Activated CD8-positive, alpha-beta T cell treated with anti-CD3 and anti-CD28 coated beads for 36 hours (primary cell): Measurements from ENCODE around the gene ASB13. TPM values are rescaled to one million over a fixed set of nuclear protein-coding genes. Genes with fewer than 3 reads are reported as not detected.

Source experiments
- ATAC-seq: fragments of 200-7000 bp; cut with Tn5 transposase; one replicate; pipeline ENCODE4 v1.10.0; 2021; ENCODE audit warnings: mild to moderate bottlenecking, moderate library complexity
- CTCF ChIA-PET: fragments of 350-600 bp; sonication (Branson Sonifier 250); formaldehyde crosslinking; loops from one replicate; lab custom pipeline; 2021; ENCODE audit warnings: antibody characterized with exemption; lab: Charles Lee
- POLR2A ChIA-PET: fragments of 350-600 bp; sonication (Branson Sonifier 250); formaldehyde crosslinking; loops from one replicate; lab custom pipeline; 2021; ENCODE audit warnings: antibody characterized with exemption; lab: Charles Lee
- DNase-seq: peaks from one replicate; pipeline ENCODE4 v3.0.0-alpha.2; 2020
- H3K27ac Mint-ChIP-seq: one replicate; pipeline ENCODE4 v1.8.0; 2021; ENCODE audit warnings: mild to moderate bottlenecking, mixed read lengths
- H3K27me3 Mint-ChIP-seq: one replicate; pipeline ENCODE4 v1.8.0; 2021; ENCODE audit warnings: mixed read lengths
- H3K36me3 Mint-ChIP-seq: one replicate; pipeline ENCODE4 v1.8.0; 2021; ENCODE audit warnings: low read depth, mixed read lengths
- H3K4me1 Mint-ChIP-seq: one replicate; pipeline ENCODE4 v1.8.0; 2021; ENCODE audit warnings: low read depth, mixed read lengths
- H3K4me3 Mint-ChIP-seq: one replicate; pipeline ENCODE4 v1.8.0; 2021; ENCODE audit warnings: mild to moderate bottlenecking, moderate library complexity, mixed read lengths
- H3K9me3 Mint-ChIP-seq: one replicate; pipeline ENCODE4 v1.8.0; 2021; ENCODE audit warnings: mixed read lengths
- CTCF ChIP-seq: fragments of 200-600 bp; IDR thresholded peaks from one replicate; pipeline ENCODE4 v1.8.0; 2022; ENCODE audit warnings: antibody characterized with exemption, mild to moderate bottlenecking
- intact Hi-C: fragments of 100-400 bp; cut with micrococcal nuclease; formaldehyde crosslinking; loops from one replicate; pipeline ENCODE4 v1.10.0; 2022
- total RNA-seq, 2 experiments: library from RNA; stranded (reverse); gene quantifications; one replicate each; pipeline ENCODE4 v1.2.3, GENCODE V29; 2021

The ASB13 gene
- total RNA-seq, 2 experiments from 2014 or later = 8.9 to 9.2 TPM

GRCh38 chr10:5668429-5668828 lies 2.0 kb upstream of the ASB13 start:
- ChIA-PET POLR2A (no interaction called here), CTCF (interaction anchor here (1.1 kb wide), 1 partner anchor 10 kb away, joined by 5 read pairs; no protein-coding TSS in a partner anchor)
- no peak for TF ChIP-seq CTCF
- no peak overlapping the region for H3K4me3 Mint-ChIP-seq
- H3K36me3 Mint-ChIP-seq = no peaks in the 10 kb centered on the region
- intact Hi-C loops = no loop called here
- H3K27ac Mint-ChIP-seq = no peak overlapping the region
- peaks cover 14% of the 10 kb centered on the region for H3K4me1 Mint-ChIP-seq
- no peak for ATAC-seq
- peaks cover 9% of the 10 kb centered on the region for H3K27me3 Mint-ChIP-seq
- peaks cover 3% of the 10 kb centered on the region for H3K9me3 Mint-ChIP-seq
- no peak for DNase-seq

GRCh38 chr10:5666841-5667630 lies 641 bp upstream of the ASB13 start:
- Mint-ChIP-seq H3K27ac (peak overlapping the region; percentile 65), H3K4me1 (peaks cover 14% of the 10 kb centered on the region), H3K4me3 (peak overlapping the region; percentile 77), H3K36me3 (no peaks in the 10 kb centered on the region), H3K9me3 (peaks cover under 1% of the 10 kb centered on the region), H3K27me3 (peaks cover 7% of the 10 kb centered on the region)
- no peak for TF ChIP-seq CTCF
- ChIA-PET POLR2A (interaction anchor here (1.1 kb wide), 1 partner anchor 23 kb away, joined by 3 read pairs; no protein-coding TSS in a partner anchor), CTCF (interaction anchor here (0.8 to 1.2 kb wide), 2 partner anchors 16 to 29 kb away, joined by 3 to 4 read pairs; no protein-coding TSS in a partner anchor)
- intact Hi-C loops = no loop called here
- ATAC-seq = peak; percentile 26
- DNase-seq = no peak

- peaks cover 4% of the 10 kb centered on the region for H3K27me3 Mint-ChIP-seq
- H3K27ac Mint-ChIP-seq = no peak overlapping the region
- H3K36me3 Mint-ChIP-seq = no peaks in the 10 kb centered on the region
- H3K4me3 Mint-ChIP-seq = peak overlapping the region; percentile 72
- ATAC-seq = no peak
- intact Hi-C loops = no loop called here
- H3K9me3 Mint-ChIP-seq = no peaks in the 10 kb centered on the region
- no peak for TF ChIP-seq CTCF
- POLR2A ChIA-PET = interaction anchor here (0.6 to 1.6 kb wide), 4 partner anchors 10 to 440 kb away, joined by 3 to 6 read pairs (median 4); no protein-coding TSS in a partner anchor
- H3K4me1 Mint-ChIP-seq = peaks cover 15% of the 10 kb centered on the region
- CTCF ChIA-PET = interaction anchor here (0.8 to 1.1 kb wide), 4 partner anchors 36 to 850 kb away, joined by 3 to 5 read pairs (median 4); no protein-coding TSS in a partner anchor
- no peak for DNase-seq
These were observed 905 bp downstream of the ASB13 start for GRCh38 chr10:5665373-5666007.

GRCh38 chr10:5663692-5664427 lies 2.5 kb downstream of the ASB13 start:
- no peak for ATAC-seq
- Mint-ChIP-seq H3K4me1 (peaks cover 26% of the 10 kb centered on the region), H3K4me3 (no peak overlapping the region), H3K9me3 (no peaks in the 10 kb centered on the region), H3K36me3 (no peaks in the 10 kb centered on the region), H3K27me3 (peaks cover 4% of the 10 kb centered on the region), H3K27ac (no peak overlapping the region)
- DNase-seq = no peak
- CTCF ChIA-PET = interaction anchor here (1.5 kb wide), 1 partner anchor 41 kb away, joined by 3 read pairs; no protein-coding TSS in a partner anchor
- POLR2A ChIA-PET = no interaction called here
- intact Hi-C loops = no loop called here
- TF ChIP-seq CTCF = no peak
